Panc1 (cell line): ENCODE results near the gene OR5AU1.

Source experiments
- POLR2AphosphoS5 ChIP-seq: IDR thresholded peaks from 2 replicates; pipeline ENCODE4 v1.6.1; 2012; ENCODE audit warnings: mild to moderate bottlenecking, low read depth, low read length, moderate library complexity
- TCF7L2 ChIP-seq: IDR thresholded peaks from 2 replicates; pipeline ENCODE4 v1.6.1; 2011; ENCODE audit warnings: mild to moderate bottlenecking, low read depth, low read length, inconsistent platforms
- TF ChIP-seq, protein P1 (sequence below): fragments of 450-650 bp; IDR thresholded peaks from 2 replicates; pipeline ENCODE4 v1.5.1; 2017; ENCODE audit warnings: mild to moderate bottlenecking
- TF ChIP-seq, protein P2 (sequence below), 2 experiments: IDR thresholded peaks; 2 replicates each; pipeline ENCODE4 v1.6.1; 2011 to 2012; ENCODE audit warnings: low read depth in 2 of 2, control low read depth in 1 of 2, low read length in 1 of 2, mild to moderate bottlenecking in 1 of 2, moderate library complexity in 1 of 2; ENCODE audit not compliant: insufficient read depth in 1 of 2

DNA sequence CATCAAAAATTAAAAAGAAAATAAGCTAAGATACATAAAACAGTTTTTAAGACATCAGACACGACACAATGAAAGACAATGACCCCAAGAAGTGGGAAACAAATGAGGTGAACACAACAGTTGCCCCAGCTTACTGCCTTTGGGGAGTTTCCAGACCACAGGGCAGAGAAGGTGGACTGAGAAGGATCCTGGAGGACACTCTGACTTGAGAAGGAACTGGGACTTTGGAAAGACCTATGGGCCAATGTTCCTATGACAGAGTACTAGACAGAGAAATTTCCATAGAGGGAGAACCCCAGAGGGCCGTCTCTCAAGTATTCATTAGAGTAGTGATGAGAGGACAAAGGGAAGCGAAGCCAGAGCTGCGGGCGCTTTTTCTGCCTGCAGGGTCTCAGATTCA, 6.2 kb upstream of the OR5AU1 start:
- TF ChIP-seq, protein P1, sequence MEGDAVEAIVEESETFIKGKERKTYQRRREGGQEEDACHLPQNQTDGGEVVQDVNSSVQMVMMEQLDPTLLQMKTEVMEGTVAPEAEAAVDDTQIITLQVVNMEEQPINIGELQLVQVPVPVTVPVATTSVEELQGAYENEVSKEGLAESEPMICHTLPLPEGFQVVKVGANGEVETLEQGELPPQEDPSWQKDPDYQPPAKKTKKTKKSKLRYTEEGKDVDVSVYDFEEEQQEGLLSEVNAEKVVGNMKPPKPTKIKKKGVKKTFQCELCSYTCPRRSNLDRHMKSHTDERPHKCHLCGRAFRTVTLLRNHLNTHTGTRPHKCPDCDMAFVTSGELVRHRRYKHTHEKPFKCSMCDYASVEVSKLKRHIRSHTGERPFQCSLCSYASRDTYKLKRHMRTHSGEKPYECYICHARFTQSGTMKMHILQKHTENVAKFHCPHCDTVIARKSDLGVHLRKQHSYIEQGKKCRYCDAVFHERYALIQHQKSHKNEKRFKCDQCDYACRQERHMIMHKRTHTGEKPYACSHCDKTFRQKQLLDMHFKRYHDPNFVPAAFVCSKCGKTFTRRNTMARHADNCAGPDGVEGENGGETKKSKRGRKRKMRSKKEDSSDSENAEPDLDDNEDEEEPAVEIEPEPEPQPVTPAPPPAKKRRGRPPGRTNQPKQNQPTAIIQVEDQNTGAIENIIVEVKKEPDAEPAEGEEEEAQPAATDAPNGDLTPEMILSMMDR = no peak
- TF ChIP-seq POLR2AphosphoS5 (no peak), TCF7L2 (no peak)
- TF ChIP-seq, protein P2, sequence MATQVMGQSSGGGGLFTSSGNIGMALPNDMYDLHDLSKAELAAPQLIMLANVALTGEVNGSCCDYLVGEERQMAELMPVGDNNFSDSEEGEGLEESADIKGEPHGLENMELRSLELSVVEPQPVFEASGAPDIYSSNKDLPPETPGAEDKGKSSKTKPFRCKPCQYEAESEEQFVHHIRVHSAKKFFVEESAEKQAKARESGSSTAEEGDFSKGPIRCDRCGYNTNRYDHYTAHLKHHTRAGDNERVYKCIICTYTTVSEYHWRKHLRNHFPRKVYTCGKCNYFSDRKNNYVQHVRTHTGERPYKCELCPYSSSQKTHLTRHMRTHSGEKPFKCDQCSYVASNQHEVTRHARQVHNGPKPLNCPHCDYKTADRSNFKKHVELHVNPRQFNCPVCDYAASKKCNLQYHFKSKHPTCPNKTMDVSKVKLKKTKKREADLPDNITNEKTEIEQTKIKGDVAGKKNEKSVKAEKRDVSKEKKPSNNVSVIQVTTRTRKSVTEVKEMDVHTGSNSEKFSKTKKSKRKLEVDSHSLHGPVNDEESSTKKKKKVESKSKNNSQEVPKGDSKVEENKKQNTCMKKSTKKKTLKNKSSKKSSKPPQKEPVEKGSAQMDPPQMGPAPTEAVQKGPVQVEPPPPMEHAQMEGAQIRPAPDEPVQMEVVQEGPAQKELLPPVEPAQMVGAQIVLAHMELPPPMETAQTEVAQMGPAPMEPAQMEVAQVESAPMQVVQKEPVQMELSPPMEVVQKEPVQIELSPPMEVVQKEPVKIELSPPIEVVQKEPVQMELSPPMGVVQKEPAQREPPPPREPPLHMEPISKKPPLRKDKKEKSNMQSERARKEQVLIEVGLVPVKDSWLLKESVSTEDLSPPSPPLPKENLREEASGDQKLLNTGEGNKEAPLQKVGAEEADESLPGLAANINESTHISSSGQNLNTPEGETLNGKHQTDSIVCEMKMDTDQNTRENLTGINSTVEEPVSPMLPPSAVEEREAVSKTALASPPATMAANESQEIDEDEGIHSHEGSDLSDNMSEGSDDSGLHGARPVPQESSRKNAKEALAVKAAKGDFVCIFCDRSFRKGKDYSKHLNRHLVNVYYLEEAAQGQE (IDR thresholded peaks at IDR 0.05; ENCODE audit: insufficient read depth in 1 of 2, low read depth in 2 of 2, low read length in 1 of 2) = no peak
